IMR-90 (cell line): ENCODE results near the gene KCNK18. TPM values are rescaled to one million over a fixed set of nuclear protein-coding genes. Genes with fewer than 3 reads are reported as not detected.

Source experiments
- ATAC-seq: fragments of 200-7000 bp; cut with Tn5 transposase; 2 replicates; pipeline ENCODE4 v1.9.1; 2020; ENCODE audit warnings: low read depth, mild to moderate bottlenecking, moderate library complexity
- BruUV-seq: library from RNA; stranded (reverse); fragments of 400-500 nt; replicated peaks from 2 replicates; lab custom pipeline; 2021; lab: Mats Ljungman, UMichigan
- CTCF ChIA-PET: fragments of 300-600 bp; formaldehyde crosslinking; extraction: SDS; loops from one replicate; lab custom pipeline; 2021; ENCODE audit warnings: antibody characterized with exemption; lab: Yijun Ruan, JAX
- POLR2A ChIA-PET: fragments of 300-600 bp; sonication (Branson Sonifier 250); formaldehyde crosslinking; loops from one replicate; lab custom pipeline; 2022; ENCODE audit warnings: antibody characterized with exemption; ENCODE audit not compliant: unreplicated experiment; lab: Charles Lee
- DNase-seq: peaks from one replicate; pipeline ENCODE4 v3.0.0; 2013
- H2AFZ ChIP-seq: replicated peaks from 2 replicates; pipeline ENCODE3; 2013; ENCODE audit warnings: low read length, mild to moderate bottlenecking; ENCODE audit not compliant: poor library complexity
- H2AK5ac ChIP-seq: 2 replicates; pipeline ENCODE4 v1.6.1; 2013; ENCODE audit warnings: low read depth, low read length, inconsistent platforms
- H2AK9ac ChIP-seq: replicated peaks from 2 replicates; pipeline ENCODE3; 2013; ENCODE audit warnings: mild to moderate bottlenecking, low read depth, low read length, moderate library complexity; ENCODE audit not compliant: poor library complexity
- H2BK120ac ChIP-seq: 2 replicates; pipeline ENCODE4 v1.6.1; 2013; ENCODE audit warnings: low read depth, low read length, inconsistent platforms
- H2BK15ac ChIP-seq: 3 replicates; pipeline ENCODE4 v1.6.1; 2013; ENCODE audit warnings: low read depth, low read length, inconsistent platforms
- H2BK20ac ChIP-seq: 2 replicates; pipeline ENCODE4 v1.6.1; 2013; ENCODE audit warnings: low read depth, mild to moderate bottlenecking, inconsistent platforms, low read length, moderate library complexity
- H2BK5ac ChIP-seq: 2 replicates; pipeline ENCODE4 v1.6.1; 2013; ENCODE audit warnings: mild to moderate bottlenecking, low read depth, low read length, inconsistent platforms; ENCODE audit not compliant: poor library complexity, severe bottlenecking
- H3K14ac ChIP-seq: replicated peaks from 2 replicates; pipeline ENCODE4 v1.6.1; 2013; ENCODE audit warnings: low read depth, low read length, inconsistent platforms
- H3K18ac ChIP-seq: 2 replicates; pipeline ENCODE4 v1.6.1; 2013; ENCODE audit warnings: low read depth, low read length, control low read depth
- H3K23ac ChIP-seq: 2 replicates; pipeline ENCODE4 v1.6.1; 2013; ENCODE audit warnings: low read depth, low read length, inconsistent platforms
- H3K27ac ChIP-seq: 2 replicates; pipeline ENCODE4 v1.5.1; 2013; ENCODE audit warnings: mild to moderate bottlenecking, control low read depth, low read length; ENCODE audit not compliant: insufficient read depth
- H3K27me3 ChIP-seq: 2 replicates; pipeline ENCODE4 v1.6.1; 2013; ENCODE audit warnings: low read length; ENCODE audit not compliant: control insufficient read depth, insufficient read depth
- H3K36me3 ChIP-seq: 2 replicates; pipeline ENCODE4 v1.6.1; 2013; ENCODE audit warnings: low read length, mixed read lengths; ENCODE audit not compliant: control insufficient read depth, insufficient read depth
- H3K4ac ChIP-seq: 2 replicates; pipeline ENCODE4 v1.6.1; 2013; ENCODE audit warnings: low read depth, low read length, inconsistent platforms
- H3K4me1 ChIP-seq: 2 replicates; pipeline ENCODE4 v1.6.1; 2013; ENCODE audit warnings: low read length, mixed read lengths; ENCODE audit not compliant: control insufficient read depth, insufficient read depth
- H3K4me2 ChIP-seq: 2 replicates; pipeline ENCODE4 v1.6.1; 2013; ENCODE audit warnings: low read depth, mild to moderate bottlenecking, control low read depth, low read length, moderate library complexity
- H3K4me3 ChIP-seq: 2 replicates; pipeline ENCODE4 v1.5.1; 2013; ENCODE audit warnings: low read depth, mild to moderate bottlenecking, control low read depth, low read length, moderate library complexity; ENCODE audit not compliant: insufficient read depth
- H3K56ac ChIP-seq: 2 replicates; pipeline ENCODE4 v1.6.1; 2013; ENCODE audit warnings: low read length, inconsistent platforms; ENCODE audit not compliant: insufficient read depth; ENCODE audit errors: extremely low read depth
- H3K79me1 ChIP-seq, 2 experiments: 2 replicates each; pipeline ENCODE4 v1.6.1; 2013; ENCODE audit warnings: low read length in 2 of 2, inconsistent platforms in 1 of 2, low read depth in 1 of 2
- H3K9ac ChIP-seq: 2 replicates; pipeline ENCODE4 v1.6.1; 2013; ENCODE audit warnings: low read depth, low read length, control low read depth
- H3K9me1 ChIP-seq: 2 replicates; pipeline ENCODE4 v1.6.1; 2013; ENCODE audit warnings: low read length, inconsistent platforms; ENCODE audit not compliant: insufficient read depth
- H3K9me3 ChIP-seq: 2 replicates; pipeline ENCODE4 v1.6.1; 2013; ENCODE audit warnings: low read length; ENCODE audit not compliant: control insufficient read depth, insufficient read depth
- H4K20me1 ChIP-seq: 2 replicates; pipeline ENCODE4 v1.6.1; 2013; ENCODE audit warnings: low read length, inconsistent platforms; ENCODE audit not compliant: insufficient read depth
- H4K5ac ChIP-seq: 2 replicates; pipeline ENCODE4 v1.6.1; 2013; ENCODE audit warnings: mild to moderate bottlenecking, low read depth, low read length, control low read depth
- H4K8ac ChIP-seq, 2 experiments: 2 replicates each; pipeline ENCODE4 v1.6.1; 2013; ENCODE audit warnings: low read depth in 2 of 2, low read length in 2 of 2, control low read depth in 1 of 2, inconsistent platforms in 1 of 2
- H4K91ac ChIP-seq: 2 replicates; pipeline ENCODE4 v1.6.1; 2013; ENCODE audit warnings: low read depth, low read length, inconsistent platforms; ENCODE audit not compliant: insufficient read depth
- FOS ChIP-seq: fragments of 150-350 bp; IDR thresholded peaks from 2 replicates; pipeline ENCODE4 v1.6.1; 2016; ENCODE audit warnings: low read depth, low read length
- MAFK ChIP-seq: IDR thresholded peaks from 2 replicates; pipeline ENCODE4 v1.6.1; 2012; ENCODE audit warnings: low read depth, low read length, improper control_type of control experiment
- RCOR1 ChIP-seq: IDR thresholded peaks from 2 replicates; pipeline ENCODE4 v1.6.1; 2012; ENCODE audit warnings: mild to moderate bottlenecking, low read length, improper control_type of control experiment; ENCODE audit not compliant: insufficient replicate concordance
- WGBS, 2 experiments: methylation state at CpG; one replicate each; pipeline versions ENCODE4 v1.1.5 to v1.1.7; 2013; ENCODE audit warnings: missing lambda C conversion rate in 2 of 2; ENCODE audit not compliant: insufficient read length in 1 of 2; ENCODE audit errors: extremely low coverage in 2 of 2; 5-methylcytosine and 5-hydroxymethylcytosine counted together
- dilution Hi-C: fragments of 300-500 bp; cut with HindIII; formaldehyde crosslinking; loops from one replicate; pipeline ENCODE4 v1.14.3; 2018; ENCODE audit warnings: low sequenced_read_pairs; ENCODE audit not compliant: unreplicated experiment
- in situ Hi-C: fragments of 300-500 bp; cut with MboI; formaldehyde crosslinking; loops from 3 replicates; pipeline ENCODE4 v1.14.3; 2019; ENCODE audit warnings: low sequenced_read_pairs, inconsistent platforms, mixed read lengths
- intact Hi-C: fragments of 100-400 bp; cut with micrococcal nuclease; formaldehyde crosslinking; loops from 2 replicates; pipeline ENCODE4 v1.10.0; 2022
- polyA plus RNA-seq, 3 experiments: library from polyadenylated mRNA; depleted of rRNA; stranded (reverse); fragments of >200 nt; gene quantifications; 2 replicates each; pipeline ENCODE4 v1.2.3, GENCODE V29; 2012; ENCODE audit warnings: low replicate concordance in 1 of 3
- total RNA-seq: library from RNA; depleted of rRNA; stranded (reverse); fragments of >200 nt; gene quantifications from 2 replicates; pipeline ENCODE4 v1.2.3, GENCODE V29; 2012
- TF ChIP-seq, protein P1 (sequence below): fragments of 150-350 bp; IDR thresholded peaks from 2 replicates; pipeline ENCODE4 v1.6.1; 2017; ENCODE audit warnings: mild to moderate bottlenecking, antibody characterized with exemption, low read length, low read depth

The KCNK18 gene
- total and polyA plus RNA-seq, 2 of the 4 experiments (the other 2 are of a cell fraction) = not detected

DNA sequence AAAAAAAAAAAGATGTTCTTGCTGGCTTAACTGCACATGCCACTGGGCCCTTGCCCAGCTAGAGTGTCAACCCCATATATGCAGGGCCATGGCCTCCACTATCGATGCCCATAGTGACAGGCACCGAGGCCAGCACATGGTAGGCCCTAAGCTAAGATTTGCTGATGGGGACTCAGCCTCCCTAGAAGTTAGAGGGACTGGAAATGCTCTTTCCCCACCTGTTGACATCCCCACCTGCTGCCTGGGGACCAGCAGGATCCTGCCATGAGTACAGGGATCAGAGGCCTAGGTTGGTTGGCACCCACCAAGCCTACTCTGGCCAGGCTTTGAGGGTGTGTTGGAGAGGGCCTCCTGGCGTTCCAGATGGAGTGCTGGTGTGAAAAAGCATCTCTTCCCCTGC lies 27.6 kb downstream of the KCNK18 start:
- no peak overlapping the region for H3K27ac ChIP-seq
- WGBS, 2 experiments = 35% methylated on average over 2 of the region's 3 CpGs; no CpG with 5 or more reads in 1 of the 2 experiments
- no peaks in the 10 kb centered on the region; the same call in 1 of the 2 replicates for H3K27me3 ChIP-seq
- no peak overlapping the region for H3K56ac ChIP-seq
- intact Hi-C loops = no loop called here
- H4K8ac ChIP-seq = no peak overlapping the region
- BruUV-seq = no TSS peak
- no peak overlapping the region for H3K4ac ChIP-seq
- H2AK5ac ChIP-seq = no peak overlapping the region
- H3K9me1 ChIP-seq = no peaks in the 10 kb centered on the region
- H3K9me3 ChIP-seq = no peaks in the 10 kb centered on the region
- no peak overlapping the region for H3K4me3 ChIP-seq
- H4K5ac ChIP-seq = no peak overlapping the region
- in situ Hi-C loops = loop anchor here (5.0 to 25.0 kb wide), 2 partner anchors 92 to 1012 kb away; no protein-coding TSS in a partner anchor
- H3K79me1 ChIP-seq = no peaks in the 10 kb centered on the region
- H3K36me3 ChIP-seq = no peaks in the 10 kb centered on the region
- dilution Hi-C loops = no loop called here
- H3K9ac ChIP-seq = no peak overlapping the region
- no peak overlapping the region for H2BK15ac ChIP-seq
- H3K4me1 ChIP-seq = no peaks in the 10 kb centered on the region
- ATAC-seq (no peak), DNase-seq (no peak)
- no peaks in the 10 kb centered on the region for H4K20me1 ChIP-seq
- H2AK9ac ChIP-seq = no peak overlapping the region
- H4K91ac ChIP-seq = no peak overlapping the region
- H2BK120ac ChIP-seq = no peak overlapping the region
- no peak for TF ChIP-seq RCOR1
- TF ChIP-seq, protein P1, sequence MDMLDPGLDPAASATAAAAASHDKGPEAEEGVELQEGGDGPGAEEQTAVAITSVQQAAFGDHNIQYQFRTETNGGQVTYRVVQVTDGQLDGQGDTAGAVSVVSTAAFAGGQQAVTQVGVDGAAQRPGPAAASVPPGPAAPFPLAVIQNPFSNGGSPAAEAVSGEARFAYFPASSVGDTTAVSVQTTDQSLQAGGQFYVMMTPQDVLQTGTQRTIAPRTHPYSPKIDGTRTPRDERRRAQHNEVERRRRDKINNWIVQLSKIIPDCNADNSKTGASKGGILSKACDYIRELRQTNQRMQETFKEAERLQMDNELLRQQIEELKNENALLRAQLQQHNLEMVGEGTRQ = no peak
- TF ChIP-seq MAFK = no peak
- no peak for TF ChIP-seq FOS
- no peak overlapping the region for H2AFZ ChIP-seq
- H3K18ac ChIP-seq = no peak overlapping the region
- CTCF ChIA-PET = interaction anchor here (0.6 kb wide), 1 partner anchor 18 kb away, joined by 3 read pairs; no protein-coding TSS in a partner anchor
- H2BK20ac ChIP-seq = no peak overlapping the region
- no peak overlapping the region for H2BK5ac ChIP-seq
- H3K14ac ChIP-seq = no peak overlapping the region
- no peak overlapping the region for H3K23ac ChIP-seq
- H3K4me2 ChIP-seq = no peak overlapping the region
- POLR2A ChIA-PET = no interaction called here
